Fibroblast of villous mesenchyme (primary cell): ENCODE data around the gene ARHGEF12. TPM values are rescaled to one million over a fixed set of nuclear protein-coding genes. Genes with fewer than 3 reads are reported as not detected.
A peak's percentile ranks its signal among the peaks of the same experiment; 100 is the strongest.

Experiments used
- DNase-seq: peaks from one replicate; pipeline ENCODE4 v3.0.0-alpha.2; 2010; ENCODE audit warnings: low read depth
- H3K4me3 ChIP-seq: 2 replicates; pipeline ENCODE4 v1.5.1; 2011; ENCODE audit warnings: low read depth, mild to moderate bottlenecking, low read length
- CTCF ChIP-seq: IDR thresholded peaks from 2 replicates; pipeline ENCODE4 v1.5.1; 2012; ENCODE audit warnings: low read depth, mild to moderate bottlenecking, low read length; ENCODE audit not compliant: insufficient read depth
- total RNA-seq: library from RNA; depleted of rRNA; stranded (reverse); fragments of >200 nt; gene quantifications from 2 replicates; pipeline ENCODE4 v1.2.3, GENCODE V29; 2012

ARHGEF12 gene
- total RNA-seq, 1 donor: 143 TPM

- no peak for TF ChIP-seq CTCF
- DNase-seq: peak; percentile 73
- peak overlapping the region; percentile 96 for H3K4me3 ChIP-seq
Measured at GRCh38 chr11:120339394-120339890, 3.2 kb downstream of the ARHGEF12 start.

- no peak for TF ChIP-seq CTCF
- no peak overlapping the region for H3K4me3 ChIP-seq
- peak; percentile 52 for DNase-seq
Measured at GRCh38 chr11:120340529-120340928, 4.3 kb downstream of the ARHGEF12 start.

- TF ChIP-seq CTCF: no peak
- no peak for DNase-seq
- no peak overlapping the region for H3K4me3 ChIP-seq
Measured at GRCh38 chr11:120342226-120342625, 6.0 kb downstream of the ARHGEF12 start.

GRCh38 chr11:120342678-120343077, 6.5 kb downstream of the ARHGEF12 start:
- H3K4me3 ChIP-seq: no peak overlapping the region
- TF ChIP-seq CTCF: no peak
- DNase-seq: no peak

- no peak for TF ChIP-seq CTCF
- H3K4me3 ChIP-seq: no peak overlapping the region
- no peak for DNase-seq
Measured at GRCh38 chr11:120343429-120343828, 7.2 kb downstream of the ARHGEF12 start.

- no peak for TF ChIP-seq CTCF
- no peak overlapping the region for H3K4me3 ChIP-seq
- DNase-seq: peak; percentile 92
Measured at GRCh38 chr11:120344302-120345004, 8.2 kb downstream of the ARHGEF12 start.

- H3K4me3 ChIP-seq: no peak overlapping the region
- DNase-seq: no peak
- no peak for TF ChIP-seq CTCF
Measured at GRCh38 chr11:120346233-120346632, 10.0 kb downstream of the ARHGEF12 start.
